HG03103 (cell line): ENCODE data around the gene SLC25A23.

ENCODE experiments used
- ATAC-seq: cut with Tn5 transposase; IDR thresholded peaks from one replicate; pipeline ENCODE4 v1.9.1; 2021; ENCODE audit warnings: low read depth; ENCODE audit not compliant: unreplicated experiment

The SLC25A23 gene

DNA sequence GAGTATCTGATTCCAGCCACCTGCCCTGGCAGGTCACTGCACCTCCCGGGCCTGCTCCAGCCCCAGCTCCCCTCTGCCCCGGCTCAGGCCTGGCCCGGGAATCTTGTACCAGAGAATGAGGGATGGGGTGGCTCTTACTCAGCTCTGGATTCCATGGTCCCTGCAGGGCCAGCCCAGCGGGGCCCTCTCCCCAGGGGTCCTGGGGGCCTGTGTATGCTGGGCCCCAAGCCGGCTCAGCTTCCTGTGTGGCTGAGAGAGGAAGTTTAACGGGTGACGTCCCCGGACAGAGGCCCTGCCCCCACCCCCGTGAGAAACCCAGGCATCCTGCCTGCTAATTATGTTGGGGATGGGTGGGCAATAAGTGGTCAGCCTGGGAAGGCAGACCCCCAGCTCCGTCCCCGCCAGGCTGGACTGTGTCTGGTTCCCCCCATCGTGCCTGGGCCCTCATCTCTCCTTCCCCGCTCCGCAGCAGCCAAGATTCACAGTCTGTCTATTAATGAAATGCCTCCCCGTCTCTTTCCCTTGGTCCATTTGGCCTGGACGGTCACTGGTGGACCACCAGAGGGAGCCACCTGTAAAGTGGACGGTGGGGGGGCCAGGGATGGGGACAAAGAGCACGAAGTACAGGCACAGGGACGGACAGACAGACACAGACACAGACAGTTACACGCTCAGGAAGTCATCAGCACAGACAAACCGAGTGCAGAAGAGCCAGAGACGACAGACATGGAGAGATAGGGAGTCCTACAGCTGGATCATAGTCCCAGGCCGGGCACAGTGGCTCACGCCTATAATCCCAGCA, 22.1 kb upstream of the SLC25A23 start, which contains the start of gene DENND1C:
TSS of gene DENND1C (minus strand) at position 247 of the 802 bp plus-strand sequence. CDS start at position 155, 92 bp downstream.
- no peak for ATAC-seq

DNA sequence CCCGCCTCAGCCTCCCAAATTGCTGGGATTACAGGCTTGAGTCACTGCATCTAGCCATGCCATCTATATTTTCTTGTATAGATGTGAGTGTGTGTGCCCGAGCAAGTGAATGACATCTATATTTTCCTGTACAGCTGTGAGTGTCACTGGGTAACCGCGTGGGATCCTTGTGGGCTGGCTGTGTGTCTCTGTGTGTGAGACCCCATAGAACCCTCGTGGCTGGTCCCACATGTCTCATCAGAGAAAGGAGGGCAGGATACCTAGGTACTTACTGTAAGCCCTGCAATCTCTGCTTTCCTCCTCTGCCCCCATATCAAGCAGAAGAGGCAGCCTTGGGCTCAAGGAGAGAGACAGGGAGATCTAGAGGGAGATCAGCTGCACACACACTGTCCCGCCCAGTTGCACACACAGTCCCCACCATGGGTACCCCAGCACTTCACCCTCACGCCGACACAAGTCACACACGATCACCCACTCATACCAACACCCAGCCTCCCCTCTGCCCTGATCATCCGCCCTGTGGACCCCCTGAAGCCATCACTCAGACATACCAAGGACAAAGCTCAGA, 21.3 kb upstream of the SLC25A23 start:
- ATAC-seq, result no peak

DNA sequence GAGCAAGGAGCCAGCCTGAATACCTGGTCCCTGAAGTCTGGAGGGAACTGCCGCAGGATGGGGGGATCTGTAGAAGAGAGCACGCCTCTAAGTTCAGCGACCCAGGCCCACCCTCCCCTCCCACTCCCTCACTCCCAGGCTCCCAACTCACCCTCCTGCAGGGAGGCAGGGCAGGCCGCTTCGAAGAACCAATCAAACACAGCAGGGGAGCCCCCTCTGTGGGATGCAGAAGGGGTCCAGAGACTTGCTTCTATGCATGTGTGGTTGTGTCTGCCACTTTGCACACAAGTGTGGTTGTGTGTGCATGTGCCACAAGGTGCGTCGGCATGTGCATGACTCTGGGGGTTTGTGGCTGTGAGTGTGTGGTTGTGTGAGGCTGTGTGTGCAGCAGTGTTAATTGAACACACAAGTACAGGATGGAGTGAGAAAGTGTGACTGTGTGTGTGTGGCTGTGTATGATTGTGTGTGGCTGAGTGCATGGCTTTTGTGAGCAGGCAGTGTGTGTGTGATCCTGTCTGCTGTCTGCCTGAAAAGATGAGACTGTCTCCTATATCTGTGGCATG, 20.3 kb upstream of the SLC25A23 start:
- ATAC-seq, result no peak

DNA sequence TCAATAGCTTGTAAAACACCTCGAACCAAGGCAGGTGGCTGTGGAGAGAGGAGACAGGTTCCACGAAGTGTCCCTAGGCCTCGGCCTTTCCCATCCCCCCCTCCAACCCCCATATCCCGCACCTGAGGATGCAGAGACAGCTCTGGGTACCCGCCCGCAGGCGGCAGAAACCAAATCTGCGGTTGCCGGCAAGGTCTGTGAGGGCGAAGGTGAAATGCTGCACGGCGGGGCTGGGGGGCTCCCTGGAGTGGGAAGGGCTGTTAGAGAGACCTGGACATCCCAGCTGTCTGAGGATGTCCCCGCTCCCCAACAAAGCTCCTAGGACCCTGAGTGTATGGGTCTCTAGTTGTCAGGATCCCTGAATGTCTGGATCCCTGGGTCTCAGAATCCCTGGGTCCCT, 19.2 kb upstream of the SLC25A23 start:
- ATAC-seq, result no peak

DNA sequence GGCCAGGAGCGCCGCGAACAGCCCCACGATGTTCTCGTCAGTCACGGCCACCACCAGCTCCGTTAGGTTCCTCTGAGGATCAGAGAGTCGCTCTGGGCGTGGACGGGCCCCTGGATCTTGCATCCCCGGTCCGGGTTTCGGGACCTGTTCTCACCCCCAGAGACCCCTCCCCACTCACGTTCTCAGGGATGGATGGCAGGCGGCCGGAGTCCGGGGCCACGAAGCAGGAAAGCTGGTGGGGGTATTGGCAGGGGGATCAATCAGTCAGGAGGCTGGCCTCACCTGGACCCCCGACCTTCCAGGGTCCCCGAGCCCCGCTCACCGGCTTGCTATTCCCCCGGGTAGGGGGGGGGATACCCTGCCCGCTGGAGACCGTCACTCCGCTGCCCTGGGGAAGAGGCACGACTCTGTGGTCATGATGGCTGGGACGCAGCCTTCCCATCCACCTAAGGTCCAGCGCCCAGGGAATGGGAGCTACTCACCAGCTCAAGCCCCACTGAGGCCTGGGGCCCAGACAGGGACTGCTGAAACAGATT, 17.4 kb upstream of the SLC25A23 start:
- ATAC-seq, result no peak

DNA sequence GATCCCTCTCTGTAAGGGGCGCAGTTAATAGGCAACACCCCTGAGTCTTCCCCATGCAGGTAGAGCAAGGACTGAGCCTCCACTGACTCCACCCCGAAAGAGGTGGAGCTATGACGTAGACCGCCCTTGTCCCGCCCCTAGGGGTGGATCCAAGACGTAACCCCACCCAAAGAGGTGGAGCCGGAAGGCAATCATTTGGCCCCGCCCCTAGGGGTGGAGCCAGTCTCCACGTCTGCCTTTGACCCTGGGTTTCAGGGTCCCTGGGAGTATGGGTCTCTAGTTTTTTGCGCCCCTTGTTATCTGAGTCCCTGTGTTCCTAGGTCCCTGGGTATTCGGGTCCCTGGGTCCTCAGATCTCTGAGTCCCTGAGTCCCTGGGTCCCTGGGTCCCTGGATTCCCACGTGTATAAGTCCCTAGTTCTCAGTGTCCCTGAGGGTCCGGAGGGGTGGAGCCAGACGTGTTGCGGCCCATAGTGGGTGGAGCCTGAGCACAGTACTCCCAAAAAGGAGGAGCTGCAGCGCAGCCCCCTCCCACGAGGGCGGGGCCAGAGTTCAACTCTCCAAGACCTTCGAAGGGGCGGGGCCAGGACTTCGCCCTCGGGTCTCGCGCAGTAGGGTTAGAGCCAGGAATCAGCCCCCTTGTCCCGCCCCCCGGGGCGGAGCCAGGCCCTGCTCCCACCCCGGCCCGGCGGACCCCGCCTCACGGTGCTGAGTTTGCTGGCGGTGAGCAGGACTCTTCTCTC, 16.7 kb upstream of the SLC25A23 start:
- no peak for ATAC-seq

DNA sequence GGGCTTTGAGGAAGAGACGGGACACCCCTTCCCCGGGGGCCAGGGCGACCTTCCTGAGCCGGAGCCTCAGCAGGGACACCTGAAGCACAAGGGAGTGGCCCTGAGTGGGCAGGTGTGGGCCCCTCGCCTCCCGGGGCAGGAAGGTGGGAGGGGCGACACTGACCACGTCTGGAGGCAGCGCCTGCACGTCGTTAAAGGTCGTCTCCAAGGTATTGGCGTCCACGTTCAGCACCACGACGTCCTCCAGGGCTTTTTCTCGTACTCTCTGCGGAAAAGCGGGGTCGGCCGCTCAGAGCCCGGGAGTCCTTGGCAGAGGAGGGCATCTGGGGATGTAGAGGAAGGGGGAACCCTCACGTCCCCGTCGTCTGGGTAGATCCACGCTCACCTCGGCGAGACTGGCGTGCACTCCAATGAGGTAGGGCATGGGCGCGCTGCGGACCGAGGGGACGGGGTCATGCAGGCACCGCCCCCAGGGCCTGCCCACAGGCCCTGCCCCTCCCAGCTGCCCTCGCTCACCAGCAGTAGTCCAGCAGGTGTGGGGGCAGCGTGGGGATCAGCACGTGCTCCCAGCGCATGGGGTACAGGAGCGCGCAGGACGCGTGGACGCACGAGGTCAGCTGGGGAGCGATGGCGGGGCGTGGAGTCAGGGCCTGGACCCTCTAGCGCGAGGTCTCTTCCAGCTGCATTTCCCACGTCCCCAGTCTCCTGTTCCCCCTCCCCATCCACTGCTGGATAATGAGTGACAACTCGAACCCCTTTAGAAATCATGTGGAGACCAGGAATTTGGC, 15.9 kb upstream of the SLC25A23 start:
- no peak for ATAC-seq

DNA sequence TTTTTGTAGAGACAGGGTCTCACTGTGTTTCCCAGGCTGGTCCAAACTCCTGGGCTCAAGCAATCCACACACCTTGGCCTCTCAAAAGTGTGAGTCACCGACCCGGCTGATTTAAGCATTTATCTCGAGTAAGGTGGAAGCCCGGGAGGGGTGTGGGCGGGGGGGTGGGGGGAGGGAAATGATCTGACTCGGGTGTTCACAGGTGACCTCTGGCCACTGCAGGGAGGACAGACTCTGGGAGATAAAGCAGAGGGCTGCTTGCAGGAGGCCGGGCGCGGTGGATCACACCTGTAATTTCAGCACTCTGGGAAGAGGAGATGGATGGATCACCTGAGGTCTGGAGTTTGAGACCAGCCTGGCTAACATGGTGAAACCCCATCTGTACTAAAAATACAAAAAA, 14.1 kb upstream of the SLC25A23 start:
- no peak for ATAC-seq

DNA sequence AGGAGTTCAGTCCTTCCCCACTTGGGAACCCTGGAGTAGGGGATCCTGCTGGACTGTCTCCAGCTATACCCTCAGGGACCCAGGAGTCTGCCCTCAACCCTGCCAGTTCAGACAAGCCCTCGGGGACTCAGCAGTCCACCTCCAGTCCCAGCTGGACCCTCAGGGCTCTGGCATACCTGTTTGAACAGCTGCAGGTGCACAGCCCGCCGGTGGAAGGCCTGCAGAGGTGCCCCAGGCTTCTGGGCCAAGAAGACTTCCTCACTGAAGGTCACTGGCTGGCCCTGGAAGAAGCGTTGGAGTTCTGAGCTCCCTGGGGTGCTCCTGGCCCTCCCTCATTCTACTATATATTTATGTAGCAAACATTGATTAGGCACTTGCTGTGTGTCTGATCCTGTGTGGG, 13.1 kb upstream of the SLC25A23 start:
- ATAC-seq, result no peak

DNA sequence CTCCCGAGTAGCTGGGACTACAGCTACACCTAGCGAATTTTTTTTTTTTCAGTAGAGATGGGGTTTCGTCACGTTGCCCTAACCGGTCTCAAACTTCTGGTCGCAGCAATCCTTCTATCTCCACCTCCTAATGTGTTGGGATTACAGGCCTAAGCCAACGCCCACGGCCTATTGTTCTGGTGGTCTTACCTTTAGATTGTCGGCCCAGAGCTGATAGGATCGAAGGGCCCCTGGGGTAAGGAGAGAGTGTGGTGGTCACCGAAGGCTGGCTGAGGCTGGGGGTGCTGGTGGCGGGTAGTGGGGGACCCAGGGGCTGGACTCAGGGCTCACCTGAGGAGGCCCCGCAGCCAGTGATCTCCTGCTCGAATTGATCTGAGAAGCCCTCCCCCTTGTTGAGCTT, 11.5 kb upstream of the SLC25A23 start:
- no peak for ATAC-seq

DNA sequence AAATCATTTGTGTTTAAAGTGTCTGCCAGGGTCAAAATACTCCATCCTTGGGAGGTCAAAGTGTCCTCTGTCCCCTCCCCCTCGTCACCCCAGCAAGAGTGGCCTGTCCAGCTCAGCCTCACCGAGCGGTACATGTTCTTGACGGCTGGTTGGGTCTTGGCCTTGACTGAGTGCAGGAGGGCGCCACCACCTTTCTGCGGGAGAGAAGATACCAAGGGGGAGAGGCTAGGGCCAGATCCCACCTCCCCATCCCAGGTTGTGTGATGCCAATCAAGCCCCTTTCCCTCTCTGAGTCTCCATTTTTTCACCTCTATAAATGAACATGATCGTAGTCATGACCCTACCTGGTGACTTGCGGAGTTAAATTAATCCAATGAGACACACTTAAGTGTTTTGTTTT, 10.6 kb upstream of the SLC25A23 start:
- ATAC-seq, result no peak

DNA sequence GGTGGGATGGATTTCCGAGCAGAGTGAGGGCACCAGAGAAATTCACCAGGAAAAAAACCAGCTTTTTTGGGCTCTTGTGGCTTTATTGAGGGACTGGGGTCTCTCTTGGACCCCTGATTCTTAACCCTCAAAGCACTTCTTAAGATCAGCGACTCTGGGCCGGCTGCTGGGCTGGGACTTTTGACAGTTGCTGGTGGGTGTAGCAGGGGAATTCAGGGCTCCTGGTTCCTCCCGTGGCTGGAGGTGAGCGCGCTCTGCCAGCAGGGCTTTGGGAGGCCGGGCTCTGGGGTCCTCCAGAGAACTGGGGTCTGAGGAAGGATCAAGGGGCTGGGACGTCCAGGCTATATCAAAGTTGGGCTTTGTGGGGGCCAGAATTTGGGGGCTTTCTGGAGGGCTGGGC, 7.8 kb upstream of the SLC25A23 start:
- ATAC-seq, result no peak

DNA sequence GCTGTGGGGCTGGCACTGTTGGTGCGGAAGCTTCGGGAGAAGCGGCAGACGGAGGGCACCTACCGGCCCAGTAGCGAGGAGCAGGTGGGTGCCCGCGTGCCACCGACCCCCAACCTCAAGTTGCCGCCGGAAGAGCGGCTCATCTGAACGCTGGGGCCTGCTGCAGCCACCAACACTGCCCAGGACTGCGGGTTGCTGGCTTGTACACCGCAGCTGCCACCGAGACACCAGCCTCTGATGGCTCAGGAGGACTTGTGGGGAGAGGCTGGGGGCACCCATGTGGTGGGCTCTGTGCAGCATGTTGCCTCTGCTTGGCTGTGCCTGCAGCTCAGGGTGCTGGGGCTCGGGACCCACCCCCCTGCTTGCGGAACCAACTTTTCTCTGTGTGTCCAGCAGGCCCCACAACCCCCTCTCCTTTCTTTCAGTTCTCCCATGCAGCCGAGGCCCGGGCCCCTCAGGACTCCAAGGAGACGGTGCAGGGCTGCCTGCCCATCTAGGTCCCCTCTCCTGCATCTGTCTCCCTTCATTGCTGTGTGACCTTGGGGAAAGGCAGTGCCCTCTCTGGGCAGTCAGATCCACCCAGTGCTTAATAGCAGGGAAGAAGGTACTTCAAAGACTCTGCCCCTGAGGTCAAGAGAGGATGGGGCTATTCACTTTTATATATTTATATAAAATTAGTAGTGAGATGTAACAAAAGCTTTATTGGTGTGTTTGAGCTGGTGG, 7.1 kb upstream of the SLC25A23 start:
- no peak for ATAC-seq

DNA sequence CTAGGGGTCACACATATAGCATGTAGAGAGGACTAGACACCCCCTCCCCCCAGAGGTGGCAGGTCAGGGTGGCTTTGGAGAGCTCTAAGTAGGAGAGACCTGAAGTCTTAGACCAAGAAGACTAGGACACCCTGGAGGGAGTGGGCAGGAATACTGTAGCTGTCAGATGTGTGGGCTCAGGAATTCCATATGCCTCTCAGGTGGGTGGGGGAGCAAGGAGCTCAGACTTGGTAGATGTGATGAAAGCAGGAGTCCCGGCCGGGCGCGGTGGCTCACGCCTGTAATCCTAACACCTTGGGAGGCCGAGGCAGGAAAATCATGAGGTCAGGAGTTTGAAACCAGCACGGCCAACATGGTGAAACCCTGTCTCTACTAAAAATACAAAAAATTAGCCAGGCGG, 6.1 kb upstream of the SLC25A23 start:
- ATAC-seq, result no peak

DNA sequence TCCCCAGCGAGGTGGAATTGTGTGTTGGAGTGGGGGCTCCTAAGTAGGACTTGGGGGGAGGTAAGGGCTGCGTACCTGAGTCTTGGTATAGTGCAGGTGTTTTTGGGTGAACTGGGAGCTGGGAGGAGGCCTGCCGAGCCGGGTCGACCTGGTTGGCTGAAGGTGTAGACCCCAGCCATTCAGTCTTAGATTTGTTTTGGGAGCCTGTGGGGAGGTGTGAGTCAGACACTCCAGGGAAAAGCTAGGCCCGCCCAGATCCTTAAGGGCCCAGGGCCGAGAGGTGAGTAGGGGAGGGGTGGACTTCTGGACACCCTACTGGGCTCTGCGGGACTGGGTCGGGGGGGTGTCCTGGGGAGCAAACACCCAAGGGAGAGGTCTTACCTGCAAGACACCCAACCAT, 5.4 kb upstream of the SLC25A23 start:
- ATAC-seq, result no peak

DNA sequence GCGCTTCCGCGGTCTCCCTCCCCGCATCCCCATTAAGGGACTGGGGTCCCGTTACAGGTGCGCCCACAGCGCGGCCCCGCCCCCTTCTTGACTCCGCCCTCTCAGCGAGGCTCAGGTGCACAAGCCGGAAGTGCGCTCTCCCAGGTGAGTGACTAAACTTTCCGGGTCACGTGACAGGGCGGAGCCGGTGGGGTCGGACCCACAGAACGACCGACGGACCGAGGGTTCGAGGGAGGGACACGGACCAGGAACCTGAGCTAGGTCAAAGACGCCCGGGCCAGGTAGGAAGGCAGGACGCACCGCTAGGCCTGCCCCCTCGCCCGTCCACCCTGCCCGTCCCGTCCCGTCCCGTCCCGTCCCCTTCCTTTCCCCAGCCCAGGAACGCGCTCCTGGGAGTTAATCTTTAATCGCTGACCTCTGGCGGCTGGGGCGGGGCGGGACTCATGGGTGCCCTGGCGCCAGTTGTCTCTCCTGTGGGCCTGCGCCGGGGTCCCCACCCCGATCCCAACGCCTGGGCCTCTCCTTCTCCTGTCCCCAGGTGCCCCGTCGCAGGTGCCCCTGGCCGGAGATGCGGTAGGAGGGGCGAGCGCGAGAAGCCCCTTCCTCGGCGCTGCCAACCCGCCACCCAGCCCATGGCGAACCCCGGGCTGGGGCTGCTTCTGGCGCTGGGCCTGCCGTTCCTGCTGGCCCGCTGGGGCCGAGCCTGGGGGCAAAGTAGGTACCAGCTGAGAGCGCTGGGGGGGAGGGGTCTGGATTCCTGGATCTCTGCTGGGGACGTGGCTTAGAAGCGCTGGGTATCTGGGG, 4.7 kb upstream of the SLC25A23 start, which contains the start of gene CRB3:
TSS of gene CRB3 (plus strand) at position 202 of the 804 bp plus-strand sequence. CDS start at position 633, 431 bp downstream.
- no peak for ATAC-seq

DNA sequence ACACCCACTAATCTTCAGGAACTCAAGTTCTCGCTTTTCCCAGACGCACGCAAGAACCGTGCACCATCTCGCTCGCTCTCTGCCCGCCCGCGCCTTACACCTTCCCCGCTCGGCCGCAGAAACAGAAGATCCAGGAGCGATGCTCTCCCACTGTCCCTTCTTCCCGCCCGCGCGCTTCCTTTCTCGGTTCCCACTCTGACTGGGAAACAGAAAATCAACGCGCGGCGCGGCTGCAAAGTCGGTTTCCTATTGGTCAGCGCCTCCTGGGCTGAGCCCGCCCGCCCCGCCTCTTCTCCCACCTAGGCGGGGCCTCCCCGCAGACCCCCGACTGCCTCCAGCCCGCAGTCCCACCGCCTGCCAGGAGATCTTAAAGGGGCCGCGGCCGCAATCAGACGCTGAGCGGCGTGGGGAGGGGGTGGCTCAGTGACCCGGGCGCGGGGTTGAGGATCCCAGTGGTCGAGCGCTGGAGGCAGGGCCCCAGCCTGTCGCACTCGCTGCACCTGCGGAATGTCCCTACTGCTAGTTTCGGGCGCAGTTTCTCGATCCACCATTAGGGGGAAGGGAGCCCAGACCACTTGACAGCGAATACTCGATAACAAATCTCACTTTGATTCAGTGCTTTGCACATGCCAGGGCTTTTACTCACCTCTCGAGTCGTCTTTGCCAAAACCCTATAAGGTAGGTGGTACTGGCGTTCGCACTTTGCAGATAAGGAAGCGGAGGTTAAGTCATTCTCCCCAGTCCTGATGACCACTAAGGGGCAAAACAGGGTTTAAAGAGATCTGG, 700 bp upstream of the SLC25A23 start:
- peak; percentile 60 for ATAC-seq

DNA sequence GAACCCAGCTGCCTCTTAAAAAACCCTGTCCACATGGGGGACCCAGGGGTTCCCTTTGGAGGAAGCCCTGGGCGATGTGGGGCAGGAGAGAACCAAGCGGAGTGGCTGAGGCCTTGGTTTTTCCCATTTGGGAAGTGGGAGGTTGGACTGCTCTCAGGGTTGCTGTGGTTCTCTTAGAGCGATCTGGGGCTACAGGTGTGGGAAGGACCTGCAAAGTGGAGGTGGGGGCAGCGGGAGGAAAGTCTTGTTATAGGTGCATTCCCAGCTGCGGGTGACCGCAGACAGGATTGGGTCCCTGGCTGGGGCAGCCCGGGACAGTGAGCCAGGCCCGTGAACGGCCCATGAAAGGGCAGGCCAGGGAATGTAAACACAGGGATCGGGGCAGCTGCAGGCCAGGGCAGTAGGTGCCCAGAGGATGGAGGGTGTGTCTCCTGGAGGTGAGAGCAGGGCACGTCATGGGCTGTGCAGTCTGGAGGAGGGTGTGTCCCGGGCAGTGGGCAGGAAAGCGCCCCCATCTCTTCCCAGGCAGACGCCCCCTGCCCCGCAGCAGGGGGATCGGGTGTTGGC, 814 bp downstream of the SLC25A23 start:
- no peak for ATAC-seq
